ENCODE data around the gene UBL4B.

UBL4B gene

GRCh38 chr1:110155878-110156522 lies 43.8 kb downstream of the UBL4B start:
- Histone ChIP-seq H3F3A (ENCODE audit: insufficient read depth, low read length) (no peaks in the 10 kb centered on the region), H3K9me2 (ENCODE audit: low read depth, low read length) (no peaks in the 10 kb centered on the region), H3K4me1 (ENCODE audit: insufficient read depth, low read length, severe bottlenecking) (no peaks in the 10 kb centered on the region), H3K9ac (ENCODE audit: low read length) (no peak overlapping the region), H3K79me2 (ENCODE audit: insufficient read depth, low read length) (no peaks in the 10 kb centered on the region), H3K27me3 (ENCODE audit: insufficient read depth, low read length) (no peaks in the 10 kb centered on the region), H4K20me1 (ENCODE audit: insufficient read depth, low read length) (no peaks in the 10 kb centered on the region), H3K36me3 (ENCODE audit: insufficient read depth, low read length) (no peaks in the 10 kb centered on the region), H2AFZ (ENCODE audit: low read length) (no peak overlapping the region), H3K27ac (ENCODE audit: low read depth, low read length, poor library complexity, severe bottlenecking) (no peak overlapping the region), H3K4me3 (ENCODE audit: low read depth, low read length, poor library complexity, severe bottlenecking) (no peak overlapping the region), H3K4me2 (ENCODE audit: low read length) (no peak overlapping the region), H3K9me3 (ENCODE audit: low read length) (no peaks in the 10 kb centered on the region)
- TF ChIP-seq EZH2 (IDR thresholded peaks at IDR 0.05; ENCODE audit: borderline replicate concordance, low read length), result no peak
- TF ChIP-seq, protein P1, sequence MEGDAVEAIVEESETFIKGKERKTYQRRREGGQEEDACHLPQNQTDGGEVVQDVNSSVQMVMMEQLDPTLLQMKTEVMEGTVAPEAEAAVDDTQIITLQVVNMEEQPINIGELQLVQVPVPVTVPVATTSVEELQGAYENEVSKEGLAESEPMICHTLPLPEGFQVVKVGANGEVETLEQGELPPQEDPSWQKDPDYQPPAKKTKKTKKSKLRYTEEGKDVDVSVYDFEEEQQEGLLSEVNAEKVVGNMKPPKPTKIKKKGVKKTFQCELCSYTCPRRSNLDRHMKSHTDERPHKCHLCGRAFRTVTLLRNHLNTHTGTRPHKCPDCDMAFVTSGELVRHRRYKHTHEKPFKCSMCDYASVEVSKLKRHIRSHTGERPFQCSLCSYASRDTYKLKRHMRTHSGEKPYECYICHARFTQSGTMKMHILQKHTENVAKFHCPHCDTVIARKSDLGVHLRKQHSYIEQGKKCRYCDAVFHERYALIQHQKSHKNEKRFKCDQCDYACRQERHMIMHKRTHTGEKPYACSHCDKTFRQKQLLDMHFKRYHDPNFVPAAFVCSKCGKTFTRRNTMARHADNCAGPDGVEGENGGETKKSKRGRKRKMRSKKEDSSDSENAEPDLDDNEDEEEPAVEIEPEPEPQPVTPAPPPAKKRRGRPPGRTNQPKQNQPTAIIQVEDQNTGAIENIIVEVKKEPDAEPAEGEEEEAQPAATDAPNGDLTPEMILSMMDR (IDR thresholded peaks at IDR 0.05; ENCODE audit: low read length), result no peak

DNA sequence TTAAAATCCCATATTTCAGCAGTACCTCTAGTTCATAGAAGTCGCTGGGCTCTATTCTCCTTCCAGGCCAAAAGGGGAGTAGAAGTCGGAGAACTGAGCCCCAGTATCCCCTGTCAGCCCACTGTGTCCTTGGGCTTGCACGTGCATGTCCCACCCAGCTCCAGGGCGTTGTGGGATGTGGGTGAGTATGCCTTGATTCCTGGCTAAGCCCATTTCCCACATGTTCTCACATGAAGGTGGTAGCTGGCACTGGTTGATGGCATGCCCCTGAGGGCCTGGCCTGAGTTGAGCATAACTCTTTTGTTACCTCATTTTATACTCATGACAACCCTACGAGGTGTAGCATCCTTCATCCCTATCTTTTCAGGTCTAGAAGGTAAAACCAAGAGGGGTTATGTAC lies 46.0 kb downstream of the UBL4B start:
- no peak overlapping the region for H3K9ac ChIP-seq (ENCODE audit: low read length)
- H3K36me3 ChIP-seq (ENCODE audit: insufficient read depth, low read length), result no peaks in the 10 kb centered on the region
- no peak overlapping the region for H3K4me2 ChIP-seq (ENCODE audit: low read length)
- no peaks in the 10 kb centered on the region for H3K9me2 ChIP-seq (ENCODE audit: low read depth, low read length)
- H3K79me2 ChIP-seq (ENCODE audit: insufficient read depth, low read length), result no peaks in the 10 kb centered on the region
- H4K20me1 ChIP-seq (ENCODE audit: insufficient read depth, low read length), result no peaks in the 10 kb centered on the region
- H3K27me3 ChIP-seq (ENCODE audit: insufficient read depth, low read length), result no peaks in the 10 kb centered on the region
- no peak overlapping the region for H3K27ac ChIP-seq (ENCODE audit: low read depth, low read length, poor library complexity, severe bottlenecking)
- H3K9me3 ChIP-seq (ENCODE audit: low read length), result no peaks in the 10 kb centered on the region
- H3F3A ChIP-seq (ENCODE audit: insufficient read depth, low read length), result no peaks in the 10 kb centered on the region
- no peak for TF ChIP-seq EZH2 (IDR thresholded peaks at IDR 0.05; ENCODE audit: borderline replicate concordance, low read length)
- TF ChIP-seq, protein P1 (IDR thresholded peaks at IDR 0.05; ENCODE audit: low read length), result no peak
- no peaks in the 10 kb centered on the region for H3K4me1 ChIP-seq (ENCODE audit: insufficient read depth, low read length, severe bottlenecking)
- no peak overlapping the region for H2AFZ ChIP-seq (ENCODE audit: low read length)
- H3K4me3 ChIP-seq (ENCODE audit: low read depth, low read length, poor library complexity, severe bottlenecking), result no peak overlapping the region

GRCh38 chr1:110159168-110159567 lies 46.9 kb downstream of the UBL4B start:
- Histone ChIP-seq H3K4me2 (ENCODE audit: low read length) (no peak overlapping the region), H2AFZ (ENCODE audit: low read length) (no peak overlapping the region), H3F3A (ENCODE audit: insufficient read depth, low read length) (no peaks in the 10 kb centered on the region), H3K27ac (ENCODE audit: low read depth, low read length, poor library complexity, severe bottlenecking) (no peak overlapping the region), H3K79me2 (ENCODE audit: insufficient read depth, low read length) (no peaks in the 10 kb centered on the region), H3K9ac (ENCODE audit: low read length) (no peak overlapping the region), H4K20me1 (ENCODE audit: insufficient read depth, low read length) (no peaks in the 10 kb centered on the region), H3K9me3 (ENCODE audit: low read length) (no peaks in the 10 kb centered on the region), H3K36me3 (ENCODE audit: insufficient read depth, low read length) (no peaks in the 10 kb centered on the region), H3K9me2 (ENCODE audit: low read depth, low read length) (no peaks in the 10 kb centered on the region), H3K27me3 (ENCODE audit: insufficient read depth, low read length) (no peaks in the 10 kb centered on the region), H3K4me1 (ENCODE audit: insufficient read depth, low read length, severe bottlenecking) (no peaks in the 10 kb centered on the region), H3K4me3 (ENCODE audit: low read depth, low read length, poor library complexity, severe bottlenecking) (no peak overlapping the region)
- TF ChIP-seq, protein P1 (IDR thresholded peaks at IDR 0.05; ENCODE audit: low read length), result no peak
- TF ChIP-seq EZH2 (IDR thresholded peaks at IDR 0.05; ENCODE audit: borderline replicate concordance, low read length), result no peak

All from OCI-LY1 (cell line).